ENCODE measurements around the gene ANKS6. TPM values are rescaled to one million over a fixed set of nuclear protein-coding genes. Genes with fewer than 3 reads are reported as not detected.

Gene ANKS6
- total and polyA plus RNA-seq, 2 of the 8 experiments (the other 6 are each of a cell fraction or from before 2014, with no cell fraction given), result 34.1 to 56.3 TPM

DNA sequence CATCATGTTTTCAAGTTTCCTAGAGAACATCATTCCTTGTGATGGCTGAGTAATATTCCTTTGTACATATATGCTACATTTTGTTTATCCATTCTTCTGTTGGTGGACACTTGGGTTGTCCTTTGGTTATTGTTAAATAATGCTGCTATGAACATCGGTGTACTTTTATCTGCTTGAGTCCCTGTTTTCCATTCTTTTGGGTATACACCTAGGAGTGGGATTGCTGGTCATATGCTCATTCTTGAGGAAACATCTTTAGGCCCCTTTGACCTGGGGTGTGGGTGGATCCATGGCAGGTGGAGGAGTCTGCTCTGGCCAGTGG, 36.4 kb upstream of the ANKS6 start (continued):
- TF ChIP-seq, protein P1, sequence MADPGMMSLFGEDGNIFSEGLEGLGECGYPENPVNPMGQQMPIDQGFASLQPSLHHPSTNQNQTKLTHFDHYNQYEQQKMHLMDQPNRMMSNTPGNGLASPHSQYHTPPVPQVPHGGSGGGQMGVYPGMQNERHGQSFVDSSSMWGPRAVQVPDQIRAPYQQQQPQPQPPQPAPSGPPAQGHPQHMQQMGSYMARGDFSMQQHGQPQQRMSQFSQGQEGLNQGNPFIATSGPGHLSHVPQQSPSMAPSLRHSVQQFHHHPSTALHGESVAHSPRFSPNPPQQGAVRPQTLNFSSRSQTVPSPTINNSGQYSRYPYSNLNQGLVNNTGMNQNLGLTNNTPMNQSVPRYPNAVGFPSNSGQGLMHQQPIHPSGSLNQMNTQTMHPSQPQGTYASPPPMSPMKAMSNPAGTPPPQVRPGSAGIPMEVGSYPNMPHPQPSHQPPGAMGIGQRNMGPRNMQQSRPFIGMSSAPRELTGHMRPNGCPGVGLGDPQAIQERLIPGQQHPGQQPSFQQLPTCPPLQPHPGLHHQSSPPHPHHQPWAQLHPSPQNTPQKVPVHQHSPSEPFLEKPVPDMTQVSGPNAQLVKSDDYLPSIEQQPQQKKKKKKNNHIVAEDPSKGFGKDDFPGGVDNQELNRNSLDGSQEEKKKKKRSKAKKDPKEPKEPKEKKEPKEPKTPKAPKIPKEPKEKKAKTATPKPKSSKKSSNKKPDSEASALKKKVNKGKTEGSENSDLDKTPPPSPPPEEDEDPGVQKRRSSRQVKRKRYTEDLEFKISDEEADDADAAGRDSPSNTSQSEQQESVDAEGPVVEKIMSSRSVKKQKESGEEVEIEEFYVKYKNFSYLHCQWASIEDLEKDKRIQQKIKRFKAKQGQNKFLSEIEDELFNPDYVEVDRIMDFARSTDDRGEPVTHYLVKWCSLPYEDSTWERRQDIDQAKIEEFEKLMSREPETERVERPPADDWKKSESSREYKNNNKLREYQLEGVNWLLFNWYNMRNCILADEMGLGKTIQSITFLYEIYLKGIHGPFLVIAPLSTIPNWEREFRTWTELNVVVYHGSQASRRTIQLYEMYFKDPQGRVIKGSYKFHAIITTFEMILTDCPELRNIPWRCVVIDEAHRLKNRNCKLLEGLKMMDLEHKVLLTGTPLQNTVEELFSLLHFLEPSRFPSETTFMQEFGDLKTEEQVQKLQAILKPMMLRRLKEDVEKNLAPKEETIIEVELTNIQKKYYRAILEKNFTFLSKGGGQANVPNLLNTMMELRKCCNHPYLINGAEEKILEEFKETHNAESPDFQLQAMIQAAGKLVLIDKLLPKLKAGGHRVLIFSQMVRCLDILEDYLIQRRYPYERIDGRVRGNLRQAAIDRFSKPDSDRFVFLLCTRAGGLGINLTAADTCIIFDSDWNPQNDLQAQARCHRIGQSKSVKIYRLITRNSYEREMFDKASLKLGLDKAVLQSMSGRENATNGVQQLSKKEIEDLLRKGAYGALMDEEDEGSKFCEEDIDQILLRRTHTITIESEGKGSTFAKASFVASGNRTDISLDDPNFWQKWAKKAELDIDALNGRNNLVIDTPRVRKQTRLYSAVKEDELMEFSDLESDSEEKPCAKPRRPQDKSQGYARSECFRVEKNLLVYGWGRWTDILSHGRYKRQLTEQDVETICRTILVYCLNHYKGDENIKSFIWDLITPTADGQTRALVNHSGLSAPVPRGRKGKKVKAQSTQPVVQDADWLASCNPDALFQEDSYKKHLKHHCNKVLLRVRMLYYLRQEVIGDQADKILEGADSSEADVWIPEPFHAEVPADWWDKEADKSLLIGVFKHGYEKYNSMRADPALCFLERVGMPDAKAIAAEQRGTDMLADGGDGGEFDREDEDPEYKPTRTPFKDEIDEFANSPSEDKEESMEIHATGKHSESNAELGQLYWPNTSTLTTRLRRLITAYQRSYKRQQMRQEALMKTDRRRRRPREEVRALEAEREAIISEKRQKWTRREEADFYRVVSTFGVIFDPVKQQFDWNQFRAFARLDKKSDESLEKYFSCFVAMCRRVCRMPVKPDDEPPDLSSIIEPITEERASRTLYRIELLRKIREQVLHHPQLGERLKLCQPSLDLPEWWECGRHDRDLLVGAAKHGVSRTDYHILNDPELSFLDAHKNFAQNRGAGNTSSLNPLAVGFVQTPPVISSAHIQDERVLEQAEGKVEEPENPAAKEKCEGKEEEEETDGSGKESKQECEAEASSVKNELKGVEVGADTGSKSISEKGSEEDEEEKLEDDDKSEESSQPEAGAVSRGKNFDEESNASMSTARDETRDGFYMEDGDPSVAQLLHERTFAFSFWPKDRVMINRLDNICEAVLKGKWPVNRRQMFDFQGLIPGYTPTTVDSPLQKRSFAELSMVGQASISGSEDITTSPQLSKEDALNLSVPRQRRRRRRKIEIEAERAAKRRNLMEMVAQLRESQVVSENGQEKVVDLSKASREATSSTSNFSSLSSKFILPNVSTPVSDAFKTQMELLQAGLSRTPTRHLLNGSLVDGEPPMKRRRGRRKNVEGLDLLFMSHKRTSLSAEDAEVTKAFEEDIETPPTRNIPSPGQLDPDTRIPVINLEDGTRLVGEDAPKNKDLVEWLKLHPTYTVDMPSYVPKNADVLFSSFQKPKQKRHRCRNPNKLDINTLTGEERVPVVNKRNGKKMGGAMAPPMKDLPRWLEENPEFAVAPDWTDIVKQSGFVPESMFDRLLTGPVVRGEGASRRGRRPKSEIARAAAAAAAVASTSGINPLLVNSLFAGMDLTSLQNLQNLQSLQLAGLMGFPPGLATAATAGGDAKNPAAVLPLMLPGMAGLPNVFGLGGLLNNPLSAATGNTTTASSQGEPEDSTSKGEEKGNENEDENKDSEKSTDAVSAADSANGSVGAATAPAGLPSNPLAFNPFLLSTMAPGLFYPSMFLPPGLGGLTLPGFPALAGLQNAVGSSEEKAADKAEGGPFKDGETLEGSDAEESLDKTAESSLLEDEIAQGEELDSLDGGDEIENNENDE (IDR thresholded peaks at IDR 0.05; ENCODE audit: insufficient replicate concordance, low read length), result no peak
- no peak for TF ChIP-seq SP1 (IDR thresholded peaks at IDR 0.05; ENCODE audit: low read depth, low read length)
- no peak for TF ChIP-seq JUND (IDR thresholded peaks at IDR 0.05; ENCODE audit: low read length)
- no peak for TF ChIP-seq FOSL1 (IDR thresholded peaks at IDR 0.05; ENCODE audit: insufficient read depth, low read depth, low read length)
- no peak for TF ChIP-seq RFX5 (IDR thresholded peaks at IDR 0.05; ENCODE audit: borderline replicate concordance, low read depth, low read length)
- TF ChIP-seq EP300 (IDR thresholded peaks at IDR 0.05; ENCODE audit: borderline replicate concordance in 1 of 2, low read depth in 2 of 2, low read length in 2 of 2), result no peak
- TF ChIP-seq CEBPB (IDR thresholded peaks at IDR 0.05; ENCODE audit: low read depth, low read length), result no peak
- no peak for TF ChIP-seq EZH2 (IDR thresholded peaks at IDR 0.05; ENCODE audit: low read depth, low read length, severe bottlenecking)
- no peak for TF ChIP-seq RAD21 (IDR thresholded peaks at IDR 0.05 in 1 of 2, conservative IDR thresholded peaks at IDR 0.05 in 1 of 2; ENCODE audit: low read depth in 2 of 2, low read length in 2 of 2)

Data from H1 (cell line).